Measurements from ENCODE around the gene KXD1.

The KXD1 gene

GRCh38 chr19:18531485-18531884, 26.2 kb upstream of the KXD1 start:
- Histone ChIP-seq H3K4me3 (ENCODE audit: low read length) (no peak overlapping the region), H4K20me1 (ENCODE audit: control insufficient read depth, insufficient read depth, low read depth, low read length) (0 out of 2 replicates have a peak, but pooled peaks cover 3% of the 10 kb centered on the region), H3K27ac (ENCODE audit: low read depth, low read length) (no peak overlapping the region), H3K4me2 (ENCODE audit: low read length) (no peak overlapping the region), H3K9me3 (ENCODE audit: control insufficient read depth, insufficient read depth, low read length) (no peaks in the 10 kb centered on the region), H3F3A (ENCODE audit: control insufficient read depth, insufficient read depth) (no peaks in the 10 kb centered on the region), H3K9me2 (replicated peaks; ENCODE audit: control insufficient read depth, low read length) (no peaks in the 10 kb centered on the region), H3K4me1 (ENCODE audit: control insufficient read depth, low read length) (no peaks in the 10 kb centered on the region), H3K27me3 (ENCODE audit: control insufficient read depth, low read length) (no peaks in the 10 kb centered on the region), H3K36me3 (ENCODE audit: control insufficient read depth, low read length) (peaks cover 11% of the 10 kb centered on the region), H3K79me2 (ENCODE audit: control insufficient read depth, low read length) (no peaks in the 10 kb centered on the region)
- TF ChIP-seq, protein P1, sequence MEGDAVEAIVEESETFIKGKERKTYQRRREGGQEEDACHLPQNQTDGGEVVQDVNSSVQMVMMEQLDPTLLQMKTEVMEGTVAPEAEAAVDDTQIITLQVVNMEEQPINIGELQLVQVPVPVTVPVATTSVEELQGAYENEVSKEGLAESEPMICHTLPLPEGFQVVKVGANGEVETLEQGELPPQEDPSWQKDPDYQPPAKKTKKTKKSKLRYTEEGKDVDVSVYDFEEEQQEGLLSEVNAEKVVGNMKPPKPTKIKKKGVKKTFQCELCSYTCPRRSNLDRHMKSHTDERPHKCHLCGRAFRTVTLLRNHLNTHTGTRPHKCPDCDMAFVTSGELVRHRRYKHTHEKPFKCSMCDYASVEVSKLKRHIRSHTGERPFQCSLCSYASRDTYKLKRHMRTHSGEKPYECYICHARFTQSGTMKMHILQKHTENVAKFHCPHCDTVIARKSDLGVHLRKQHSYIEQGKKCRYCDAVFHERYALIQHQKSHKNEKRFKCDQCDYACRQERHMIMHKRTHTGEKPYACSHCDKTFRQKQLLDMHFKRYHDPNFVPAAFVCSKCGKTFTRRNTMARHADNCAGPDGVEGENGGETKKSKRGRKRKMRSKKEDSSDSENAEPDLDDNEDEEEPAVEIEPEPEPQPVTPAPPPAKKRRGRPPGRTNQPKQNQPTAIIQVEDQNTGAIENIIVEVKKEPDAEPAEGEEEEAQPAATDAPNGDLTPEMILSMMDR (IDR thresholded peaks at IDR 0.05; ENCODE audit: low read depth, low read length, poor library complexity, severe bottlenecking) = no peak

DNA sequence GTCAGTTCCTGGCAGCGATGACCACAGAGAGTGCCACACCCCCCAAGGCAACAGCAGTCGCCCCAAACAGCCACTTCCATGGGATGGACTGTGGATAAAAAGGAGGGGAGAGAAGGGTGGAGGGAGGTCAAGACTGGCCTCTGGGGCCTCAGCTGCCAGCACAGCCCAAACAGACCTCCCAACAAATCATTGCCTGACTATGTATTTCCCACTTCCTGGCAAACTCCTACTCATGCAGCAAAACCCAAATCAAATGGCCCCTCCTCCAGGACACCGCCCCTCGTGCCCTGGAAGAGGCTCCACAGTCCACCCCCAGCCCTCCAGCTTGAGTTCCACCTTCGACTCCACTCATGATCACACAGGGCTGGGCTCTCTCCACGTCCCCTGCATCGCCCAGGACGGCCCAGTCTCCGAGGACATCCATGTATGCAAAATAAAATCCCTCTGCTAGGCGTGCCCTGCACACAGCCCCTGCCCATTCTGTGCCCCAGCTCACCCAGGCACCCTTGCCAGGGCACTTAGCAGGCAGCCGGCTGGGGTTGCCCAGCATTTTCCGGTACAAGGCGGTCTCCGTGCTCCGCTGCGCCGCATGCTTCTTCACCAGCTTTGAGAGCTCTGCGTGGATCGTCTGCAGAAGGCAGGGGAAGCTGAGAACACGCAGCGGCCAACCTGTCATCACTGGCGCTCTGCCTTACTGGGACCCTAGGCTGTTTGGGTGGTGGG, 25.3 kb upstream of the KXD1 start:
- 0 out of 2 replicates have a peak, but pooled peaks cover 3% of the 10 kb centered on the region for H4K20me1 ChIP-seq (ENCODE audit: control insufficient read depth, insufficient read depth, low read depth, low read length)
- H3F3A ChIP-seq (ENCODE audit: control insufficient read depth, insufficient read depth) = no peaks in the 10 kb centered on the region
- H3K27me3 ChIP-seq (ENCODE audit: control insufficient read depth, low read length) = no peaks in the 10 kb centered on the region
- no peak overlapping the region for H3K4me3 ChIP-seq (ENCODE audit: low read length)
- H3K36me3 ChIP-seq (ENCODE audit: control insufficient read depth, low read length) = peaks cover 11% of the 10 kb centered on the region
- H3K9me3 ChIP-seq (ENCODE audit: control insufficient read depth, insufficient read depth, low read length) = no peaks in the 10 kb centered on the region
- H3K27ac ChIP-seq (ENCODE audit: low read depth, low read length) = no peak overlapping the region
- no peaks in the 10 kb centered on the region for H3K79me2 ChIP-seq (ENCODE audit: control insufficient read depth, low read length)
- no peak overlapping the region for H3K4me2 ChIP-seq (ENCODE audit: low read length)
- TF ChIP-seq, protein P1 (IDR thresholded peaks at IDR 0.05; ENCODE audit: low read depth, low read length, poor library complexity, severe bottlenecking) = no peak
- no peak for TF ChIP-seq EZH2phosphoT487 (IDR thresholded peaks at IDR 0.05; ENCODE audit: borderline replicate concordance, low read length)
- no peaks in the 10 kb centered on the region for H3K9me2 ChIP-seq (replicated peaks; ENCODE audit: control insufficient read depth, low read length)
- H3K4me1 ChIP-seq (ENCODE audit: control insufficient read depth, low read length) = no peaks in the 10 kb centered on the region

DNA sequence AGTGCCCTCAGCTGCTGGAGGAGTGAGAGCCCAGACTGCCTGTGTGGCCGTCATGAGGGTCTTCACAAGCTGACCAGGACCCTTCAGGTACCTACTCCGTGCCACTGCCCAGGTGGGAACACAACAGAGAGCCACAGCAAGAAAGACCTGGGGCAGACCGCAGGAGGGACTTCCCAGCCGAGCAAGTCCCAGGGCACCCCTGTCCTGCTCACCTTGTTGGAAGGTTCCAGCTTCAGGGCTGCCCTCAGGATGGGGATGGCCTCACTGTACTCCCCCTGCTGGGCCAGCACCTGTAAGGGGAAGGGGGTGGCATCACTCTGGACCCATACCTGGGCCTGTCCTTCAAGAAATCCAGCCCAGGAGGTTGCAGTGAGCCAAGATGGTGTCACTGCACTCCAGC, 24.6 kb upstream of the KXD1 start:
- no peak overlapping the region for H3K27ac ChIP-seq (ENCODE audit: low read depth, low read length)
- H3K36me3 ChIP-seq (ENCODE audit: control insufficient read depth, low read length) = peaks cover 14% of the 10 kb centered on the region
- H3K79me2 ChIP-seq (ENCODE audit: control insufficient read depth, low read length) = no peaks in the 10 kb centered on the region
- no peaks in the 10 kb centered on the region for H3K4me1 ChIP-seq (ENCODE audit: control insufficient read depth, low read length)
- H3K4me3 ChIP-seq (ENCODE audit: low read length) = no peak overlapping the region
- H3K27me3 ChIP-seq (ENCODE audit: control insufficient read depth, low read length) = no peaks in the 10 kb centered on the region
- no peaks in the 10 kb centered on the region for H3F3A ChIP-seq (ENCODE audit: control insufficient read depth, insufficient read depth)
- H3K9me3 ChIP-seq (ENCODE audit: control insufficient read depth, insufficient read depth, low read length) = no peaks in the 10 kb centered on the region
- H3K9me2 ChIP-seq (replicated peaks; ENCODE audit: control insufficient read depth, low read length) = no peaks in the 10 kb centered on the region
- 0 out of 2 replicates have a peak, but pooled peaks cover 3% of the 10 kb centered on the region for H4K20me1 ChIP-seq (ENCODE audit: control insufficient read depth, insufficient read depth, low read depth, low read length)
- TF ChIP-seq, protein P1 (IDR thresholded peaks at IDR 0.05; ENCODE audit: low read depth, low read length, poor library complexity, severe bottlenecking) = no peak
- TF ChIP-seq EZH2phosphoT487 (IDR thresholded peaks at IDR 0.05; ENCODE audit: borderline replicate concordance, low read length) = no peak
- H3K4me2 ChIP-seq (ENCODE audit: low read length) = no peak overlapping the region
